Neuronal stem cell (in vitro differentiated cells): ENCODE data around the gene TGFBRAP1.

Source experiments
- DNase-seq: peaks from one replicate; pipeline ENCODE4 v3.0.0-alpha.2; 2013; ENCODE audit warnings: low spot score
- H2AFZ ChIP-seq: one replicate; pipeline ENCODE4 v1.6.1; 2013; ENCODE audit warnings: mild to moderate bottlenecking, low read length, inconsistent platforms
- H2AK5ac ChIP-seq: 2 replicates; pipeline ENCODE4 v1.6.1; 2013; ENCODE audit warnings: low read depth, mild to moderate bottlenecking, inconsistent platforms, low read length, moderate library complexity, mixed read lengths
- H2BK120ac ChIP-seq: 2 replicates; pipeline ENCODE4 v1.6.1; 2013; ENCODE audit warnings: low read depth, mild to moderate bottlenecking, inconsistent platforms, low read length, moderate library complexity, mixed read lengths
- H2BK12ac ChIP-seq: one replicate; pipeline ENCODE4 v1.6.1; 2013; ENCODE audit warnings: low read length, inconsistent platforms
- H2BK15ac ChIP-seq: 2 replicates; pipeline ENCODE4 v1.6.1; 2013; ENCODE audit warnings: mild to moderate bottlenecking, low read length, inconsistent platforms, mixed read lengths
- H2BK5ac ChIP-seq: one replicate; pipeline ENCODE4 v1.6.1; 2013; ENCODE audit warnings: inconsistent platforms, mild to moderate bottlenecking, low read length, moderate library complexity
- H3K14ac ChIP-seq: one replicate; pipeline ENCODE4 v1.6.1; 2013; ENCODE audit warnings: low read length, inconsistent platforms
- H3K18ac ChIP-seq: 2 replicates; pipeline ENCODE4 v1.6.1; 2013; ENCODE audit warnings: low read length, inconsistent platforms
- H3K23ac ChIP-seq: 2 replicates; pipeline ENCODE4 v1.6.1; 2013; ENCODE audit warnings: low read depth, mild to moderate bottlenecking, mixed read lengths, low read length, inconsistent platforms; ENCODE audit not compliant: poor library complexity
- H3K27ac ChIP-seq: replicated peaks from 3 replicates; pipeline ENCODE4 v1.5.1; 2013; ENCODE audit warnings: low read length, inconsistent platforms
- H3K27me3 ChIP-seq, 3 experiments: 2 replicates each; pipeline ENCODE4 v1.6.1; 2013; ENCODE audit warnings: low read length in 3 of 3, mild to moderate bottlenecking in 2 of 3, inconsistent platforms in 1 of 3, low read depth in 1 of 3, mixed read lengths in 1 of 3, moderate library complexity in 1 of 3; ENCODE audit not compliant: control insufficient read depth in 3 of 3, insufficient read depth in 3 of 3
- H3K36me3 ChIP-seq, 2 donors: replicated peaks in 1 of 2; 2 replicates each; pipeline ENCODE4 v1.6.1; 2013; ENCODE audit warnings: low read length in 2 of 2; ENCODE audit not compliant: control insufficient read depth in 2 of 2, insufficient read depth in 2 of 2
- H3K4ac ChIP-seq: 2 replicates; pipeline ENCODE4 v1.6.1; 2013; ENCODE audit warnings: inconsistent platforms, mild to moderate bottlenecking, low read length, moderate library complexity
- H3K4me1 ChIP-seq, 2 donors: 1 replicate in 1 of 2; 2 replicates in 1 of 2; pipeline ENCODE4 v1.6.1; 2013; ENCODE audit warnings: low read length in 2 of 2, low read depth in 1 of 2; ENCODE audit not compliant: control insufficient read depth in 2 of 2, insufficient read depth in 1 of 2
- H3K4me2 ChIP-seq: one replicate; pipeline ENCODE4 v1.6.1; 2013; ENCODE audit warnings: mild to moderate bottlenecking, low read length, inconsistent platforms; ENCODE audit not compliant: insufficient read depth, poor library complexity, severe bottlenecking
- H3K4me3 ChIP-seq, 2 donors: 2 replicates each; pipeline ENCODE4 v1.5.1; 2013; ENCODE audit warnings: low read length in 2 of 2, mild to moderate bottlenecking in 2 of 2, inconsistent platforms in 1 of 2, moderate library complexity in 1 of 2
- H3K79me1 ChIP-seq: one replicate; pipeline ENCODE4 v1.6.1; 2013; ENCODE audit warnings: low read depth, mild to moderate bottlenecking, inconsistent platforms, low read length, moderate library complexity
- H3K9ac ChIP-seq: one replicate; pipeline ENCODE4 v1.6.1; 2013; ENCODE audit warnings: mild to moderate bottlenecking, low read depth, low read length, inconsistent platforms; ENCODE audit not compliant: poor library complexity
- H3K9me3 ChIP-seq, 2 donors: replicated peaks in 1 of 2; 2 replicates each; pipeline versions ENCODE3 to v1.6.1; 2013; ENCODE audit warnings: low read length in 2 of 2, mild to moderate bottlenecking in 2 of 2, inconsistent platforms in 1 of 2, low read depth in 1 of 2, mixed read lengths in 1 of 2, moderate library complexity in 1 of 2; ENCODE audit not compliant: control insufficient read depth in 2 of 2, insufficient read depth in 1 of 2
- H4K8ac ChIP-seq: one replicate; pipeline ENCODE4 v1.6.1; 2013; ENCODE audit warnings: low read depth, mild to moderate bottlenecking, inconsistent platforms, low read length, moderate library complexity
- H4K91ac ChIP-seq: one replicate; pipeline ENCODE4 v1.6.1; 2013; ENCODE audit warnings: low read length, low read depth, mild to moderate bottlenecking, inconsistent platforms; ENCODE audit not compliant: poor library complexity
- whole genome bisulfite sequencing, 2 donors: extraction: QIAGEN DNeasy Blood & Tissue Kit; methylation state at CpG; one replicate each; pipeline ENCODE4 v1.1.7; 2013; ENCODE audit warnings: missing lambda C conversion rate in 2 of 2, mixed read lengths in 1 of 2; ENCODE audit not compliant: insufficient read length in 2 of 2, insufficient replicate concordance in 1 of 2; ENCODE audit errors: extremely low coverage in 2 of 2; 5-methylcytosine and 5-hydroxymethylcytosine counted together

TGFBRAP1 gene

DNA sequence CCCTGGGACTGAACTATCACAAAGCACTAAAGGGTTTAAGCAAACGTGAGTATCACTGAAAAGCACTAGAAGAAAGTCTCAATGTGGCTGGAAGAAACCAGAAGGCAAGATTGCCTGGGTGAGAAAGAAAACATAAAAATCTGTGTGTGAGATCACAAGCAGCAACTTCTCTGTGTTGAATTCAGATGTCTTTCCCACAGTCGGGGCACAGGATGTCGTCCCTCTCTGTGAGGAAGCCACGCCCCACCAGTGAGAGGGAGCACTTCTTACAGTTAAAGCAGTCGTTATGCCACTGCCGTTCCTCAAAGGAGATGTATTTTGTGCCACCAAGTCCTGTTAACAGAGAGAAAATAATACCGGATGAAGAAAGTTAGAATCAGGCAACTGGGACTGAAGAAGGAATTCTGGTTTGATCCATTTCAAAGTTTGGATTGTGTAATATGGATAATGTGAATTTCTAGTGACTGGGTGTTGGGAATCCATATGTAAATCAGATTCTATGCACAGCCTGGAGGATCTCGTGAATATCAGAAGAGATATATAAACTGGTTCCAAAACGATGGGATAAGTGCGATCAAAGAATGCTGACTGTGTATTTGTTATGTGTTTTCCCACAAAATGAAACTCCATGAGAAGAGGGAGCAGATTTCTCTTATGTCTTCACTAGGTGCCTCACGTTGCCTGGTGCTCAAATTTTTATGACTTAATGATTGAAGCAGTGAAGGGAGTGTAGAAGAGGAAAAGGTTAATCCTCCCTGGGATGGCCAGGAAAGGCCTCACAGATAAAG, 31.8 kb upstream of the TGFBRAP1 start:
- H3K79me1 ChIP-seq = peaks cover 1% of the 10 kb centered on the region
- no peak overlapping the region for H2BK120ac ChIP-seq
- no peak overlapping the region for H3K18ac ChIP-seq
- DNase-seq = no peak
- WGBS, 2 donors = no CpG with 5 or more reads among the region's 11 CpGs
- no peak overlapping the region for H3K27ac ChIP-seq
- H3K9me3 ChIP-seq = peaks cover 0 to 16% of the 10 kb centered on the region in 2 donors
- H4K91ac ChIP-seq = no peak overlapping the region
- no peak overlapping the region for H2BK12ac ChIP-seq
- no peak overlapping the region for H3K14ac ChIP-seq
- H2AK5ac ChIP-seq = no peak overlapping the region
- H3K36me3 ChIP-seq = peaks cover 22 to 87% of the 10 kb centered on the region in 2 donors
- H3K23ac ChIP-seq = no peak overlapping the region
- no peaks in the 10 kb centered on the region for H3K27me3 ChIP-seq
- H3K9ac ChIP-seq = no peak overlapping the region
- no peaks in the 10 kb centered on the region for H3K4me1 ChIP-seq
- H2BK15ac ChIP-seq = no peak overlapping the region
- no peak overlapping the region for H2BK5ac ChIP-seq
- no peak overlapping the region for H3K4me3 ChIP-seq
- no peak overlapping the region for H4K8ac ChIP-seq
- H3K4ac ChIP-seq = no peak overlapping the region
- H2AFZ ChIP-seq = no peak overlapping the region
- H3K4me2 ChIP-seq = no peak overlapping the region

DNA sequence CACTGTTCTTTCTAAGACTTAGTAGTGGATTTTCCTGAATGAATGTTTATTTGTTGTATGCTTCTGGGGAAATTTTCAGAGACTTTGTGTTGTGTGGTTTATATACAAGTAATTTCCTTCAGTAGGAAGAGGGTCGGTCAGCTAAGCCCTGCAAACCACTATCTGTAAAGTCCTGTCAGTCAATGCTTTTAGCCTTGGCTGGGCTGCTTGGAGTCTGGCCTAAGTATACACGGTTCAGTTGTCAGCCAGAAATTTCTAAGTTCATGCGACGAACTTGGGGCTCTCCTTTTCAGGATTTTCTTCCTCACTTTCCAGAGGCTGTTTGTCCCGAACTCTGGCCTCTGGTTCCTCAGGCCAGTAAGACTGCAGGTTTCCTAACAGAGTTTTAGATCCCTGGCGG, 29.1 kb upstream of the TGFBRAP1 start:
- Histone ChIP-seq H3K27ac (no peak overlapping the region), H3K4me2 (no peak overlapping the region), H3K23ac (no peak overlapping the region), H3K27me3 (no peaks in the 10 kb centered on the region), H2AK5ac (no peak overlapping the region), H3K36me3 (peaks cover 19 to 88% of the 10 kb centered on the region in 2 donors), H3K9ac (no peak overlapping the region), H3K14ac (no peak overlapping the region), H3K4ac (no peak overlapping the region), H3K9me3 (peaks cover 0 to 17% of the 10 kb centered on the region in 2 donors), H3K79me1 (peaks cover 1% of the 10 kb centered on the region), H3K18ac (no peak overlapping the region), H3K4me1 (no peaks in the 10 kb centered on the region), H2BK5ac (no peak overlapping the region), H2BK12ac (no peak overlapping the region), H4K91ac (no peak overlapping the region), H2BK15ac (no peak overlapping the region), H2BK120ac (no peak overlapping the region), H4K8ac (no peak overlapping the region), H3K4me3 (no peak overlapping the region), H2AFZ (no peak overlapping the region)
- no CpG with 5 or more reads among the region's 6 CpGs for WGBS, 2 donors
- DNase-seq = no peak

DNA sequence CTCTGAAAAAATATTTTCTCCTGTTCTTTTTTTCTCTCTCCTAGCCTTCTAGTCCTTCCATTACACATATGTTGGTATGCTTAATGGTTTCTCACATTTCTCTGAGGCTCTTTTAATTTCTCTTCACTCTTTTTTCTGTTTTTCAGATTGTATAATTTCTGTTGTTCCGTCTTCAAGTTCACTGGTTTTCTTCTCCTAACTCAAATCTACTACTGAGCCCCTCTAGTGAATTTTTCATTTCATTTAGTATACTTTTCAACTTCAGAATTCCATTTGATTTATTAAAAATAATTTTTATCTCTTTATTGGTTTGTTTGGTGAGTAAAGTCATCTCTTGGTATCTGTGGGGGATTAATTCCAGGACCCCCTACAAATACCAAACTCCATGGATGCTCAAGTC, 27.6 kb upstream of the TGFBRAP1 start:
- Histone ChIP-seq H2AFZ (no peak overlapping the region), H2BK12ac (no peak overlapping the region), H4K91ac (no peak overlapping the region), H3K9me3 (peaks cover 0 to 17% of the 10 kb centered on the region in 2 donors), H3K4me1 (no peaks in the 10 kb centered on the region), H3K23ac (no peak overlapping the region), H2BK120ac (no peak overlapping the region), H3K36me3 (peaks cover 14 to 74% of the 10 kb centered on the region in 2 donors), H3K9ac (no peak overlapping the region), H4K8ac (no peak overlapping the region), H3K4me3 (no peak overlapping the region), H2BK15ac (no peak overlapping the region), H2AK5ac (no peak overlapping the region), H3K4ac (no peak overlapping the region), H3K14ac (no peak overlapping the region), H3K27ac (no peak overlapping the region), H3K79me1 (no peaks in the 10 kb centered on the region), H2BK5ac (no peak overlapping the region), H3K4me2 (no peak overlapping the region), H3K27me3 (no peaks in the 10 kb centered on the region), H3K18ac (no peak overlapping the region)
- no CpG with 5 or more reads among the region's 1 CpG for WGBS, 2 donors
- no peak for DNase-seq

DNA sequence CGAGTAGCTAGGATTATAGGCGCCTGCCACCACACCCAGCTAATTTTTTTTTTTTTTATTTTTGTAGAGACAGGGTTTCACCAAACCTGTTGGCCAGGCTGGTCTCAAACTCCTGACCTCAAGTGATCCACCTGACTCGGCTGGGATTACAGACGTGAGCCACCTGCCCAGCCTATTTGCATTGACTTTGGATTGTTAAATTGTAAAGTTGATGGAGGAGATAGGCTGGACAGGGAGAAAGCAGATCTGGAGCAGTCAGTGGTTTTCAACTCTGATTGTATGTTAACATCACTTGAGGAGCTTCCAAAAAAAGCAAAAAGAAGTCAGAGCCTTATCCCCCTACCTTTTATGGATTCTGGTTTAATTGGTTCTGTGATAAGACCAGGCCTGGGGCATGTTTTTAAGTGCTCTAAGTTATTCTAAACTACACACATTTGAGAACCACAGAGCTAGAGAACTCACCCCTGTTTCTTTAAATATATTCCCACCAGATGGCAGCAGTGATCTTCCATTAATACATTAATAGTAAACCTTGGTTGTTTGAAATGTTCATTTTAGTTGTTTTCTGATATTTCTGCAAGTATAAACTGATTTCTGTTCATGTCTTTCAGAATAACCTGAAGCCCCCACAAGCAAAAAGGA, 15.3 kb upstream of the TGFBRAP1 start:
- H3K36me3 ChIP-seq = peaks cover 26 to 97% of the 10 kb centered on the region in 2 donors
- DNase-seq = no peak
- no CpG with 5 or more reads among the region's 4 CpGs for WGBS, 2 donors

More for the DNA sequence above, 15.3 kb upstream of the TGFBRAP1 start:
- Histone ChIP-seq H2AFZ (no peak overlapping the region), H4K91ac (no peak overlapping the region), H3K4ac (no peak overlapping the region), H2BK5ac (no peak overlapping the region), H2BK15ac (no peak overlapping the region), H3K9me3 (no peaks in the 10 kb centered on the region), H3K4me1 (no peaks in the 10 kb centered on the region), H3K4me3 (no peak overlapping the region), H2AK5ac (no peak overlapping the region), H3K9ac (no peak overlapping the region), H4K8ac (no peak overlapping the region), H3K18ac (no peak overlapping the region), H2BK12ac (no peak overlapping the region), H2BK120ac (no peak overlapping the region), H3K23ac (no peak overlapping the region), H3K14ac (no peak overlapping the region), H3K27ac (no peak overlapping the region), H3K79me1 (no peaks in the 10 kb centered on the region), H3K27me3 (no peaks in the 10 kb centered on the region), H3K4me2 (no peak overlapping the region)
